K562 (cell line): ENCODE data around the gene ALG8. TPM values are rescaled to one million over a fixed set of nuclear protein-coding genes. Genes with fewer than 3 reads are reported as not detected.

ENCODE experiments used
- ATF1 ChIP-seq, 2 experiments: fragments of 450-650 bp in 1 of 2; IDR thresholded peaks; 2 replicates each; pipeline ENCODE4 v1.6.1; 2016; ENCODE audit warnings: missing compliant biosample characterization in 1 of 2, missing genetic modification characterization in 1 of 2
- BACH1 ChIP-seq: fragments of 200-800 bp; sonication (Bioruptor generic); IDR thresholded peaks from 2 replicates; pipeline ENCODE4 v1.6.1; 2016; ENCODE audit warnings: missing genetic modification characterization, missing compliant biosample characterization
- BRF1 ChIP-seq: IDR thresholded peaks from 3 replicates; pipeline ENCODE4 v1.6.1; 2011; ENCODE audit warnings: borderline replicate concordance, mild to moderate bottlenecking; ENCODE audit not compliant: insufficient read length; ENCODE audit errors: extremely low read depth
- CHD2 ChIP-seq: IDR thresholded peaks from 2 replicates; pipeline ENCODE4 v1.6.1; 2011; ENCODE audit warnings: low read depth, low read length
- CREM ChIP-seq: IDR thresholded peaks from 2 replicates; pipeline ENCODE4 v1.6.1; 2014; ENCODE audit warnings: antibody characterized with exemption, low read depth
- EP400 ChIP-seq: fragments of 450-650 bp; IDR thresholded peaks from 2 replicates; pipeline ENCODE4 v1.6.1; 2017; ENCODE audit warnings: antibody characterized with exemption, mild to moderate bottlenecking, moderate library complexity
- FIP1L1 ChIP-seq: fragments of 200-400 bp; formaldehyde crosslinking; IDR thresholded peaks from 2 replicates; pipeline ENCODE4 v1.6.1; 2018; ENCODE audit warnings: mild to moderate bottlenecking, low read depth, low read length; ENCODE audit not compliant: poor library complexity, severe bottlenecking
- GATAD2B ChIP-seq: fragments of 450-650 bp; IDR thresholded peaks from 2 replicates; pipeline ENCODE4 v1.6.1; 2017; ENCODE audit warnings: mild to moderate bottlenecking, borderline replicate concordance
- JUND ChIP-seq, 2 experiments: IDR thresholded peaks; 2 replicates in 1 of 2; 3 replicates in 1 of 2; pipeline ENCODE4 v1.6.1; 2011; ENCODE audit warnings: borderline replicate concordance in 2 of 2, low read depth in 2 of 2, low read length in 2 of 2, improper control_type of control experiment in 1 of 2, missing biosample characterization in 1 of 2, missing genetic modification characterization in 1 of 2, missing genetic modification reagents in 1 of 2
- RNF2 ChIP-seq: sonication (generic); IDR thresholded peaks from 2 replicates; pipeline ENCODE4 v1.6.1; 2016
- RNF219 ChIP-seq: fragments of 250-450 bp; sonication (Bioruptor Pico); IDR thresholded peaks from 2 replicates; pipeline ENCODE4 v1.5.0; 2022; ENCODE audit warnings: mild to moderate bottlenecking
- SAP30 ChIP-seq: fragments of 200-600 bp; sonication (generic); IDR thresholded peaks from 2 replicates; pipeline ENCODE4 v1.6.1; 2012; ENCODE audit warnings: borderline replicate concordance, low read depth, mild to moderate bottlenecking, moderate library complexity, low read length, control low read depth, inconsistent platforms; ENCODE audit not compliant: insufficient read depth, poor library complexity, severe bottlenecking
- SMARCE1 ChIP-seq: fragments of 450-650 bp; IDR thresholded peaks from 2 replicates; pipeline ENCODE4 v1.7.1; 2016; ENCODE audit warnings: mild to moderate bottlenecking
- SP1 ChIP-seq: sonication (generic); formaldehyde crosslinking; IDR thresholded peaks from 2 replicates; pipeline ENCODE4 v1.8.1; 2022; ENCODE audit warnings: mild to moderate bottlenecking, missing genetic modification reagents
- STAT5B ChIP-seq: fragments of 250-450 bp; sonication (Bioruptor Pico); IDR thresholded peaks from 2 replicates; pipeline ENCODE4 v1.8.0; 2021; ENCODE audit warnings: mild to moderate bottlenecking, inconsistent platforms
- VEZF1 ChIP-seq: fragments of 200-800 bp; sonication (Bioruptor generic); IDR thresholded peaks from 2 replicates; pipeline ENCODE4 v1.6.1; 2017; ENCODE audit warnings: missing genetic modification characterization, missing compliant biosample characterization
- ZBTB12 ChIP-seq: fragments of 250-450 bp; sonication (Bioruptor Pico); IDR thresholded peaks from 2 replicates; pipeline ENCODE4 v1.4.0; 2020
- ZC3H4 ChIP-seq: sonication (generic); formaldehyde crosslinking; IDR thresholded peaks from 2 replicates; pipeline ENCODE4 v1.9.0; 2021; ENCODE audit warnings: missing genetic modification reagents, borderline replicate concordance
- ZNF282 ChIP-seq: sonication (generic); formaldehyde crosslinking; IDR thresholded peaks from 2 replicates; pipeline ENCODE4 v1.8.1; 2023; ENCODE audit warnings: missing genetic modification reagents
- ZNF316 ChIP-seq: fragments of 450-650 bp; IDR thresholded peaks from 2 replicates; pipeline ENCODE4 v1.6.1; 2016
- ZNF696 ChIP-seq: fragments of 250-450 bp; sonication (Bioruptor Pico); conservative IDR thresholded peaks from 2 replicates; pipeline ENCODE4 v1.4.0; 2020; ENCODE audit warnings: mild to moderate bottlenecking, moderate library complexity
- ZSCAN32 ChIP-seq: fragments of 450-650 bp; formaldehyde crosslinking; IDR thresholded peaks from 2 replicates; pipeline ENCODE4 v1.4.0; 2020; ENCODE audit warnings: mild to moderate bottlenecking, moderate library complexity
- polyA plus RNA-seq, 8 experiments: library from polyadenylated mRNA; depleted of rRNA in 4 of 8; stranded (reverse) in 5 of 8; unstranded in 3 of 8; fragments of >200 nt; fragmentation: Nextera tagmentation in 2 of 8; fragmentation: Illumina TruSeq in 1 of 8; extraction: Ambion mirVana in 2 of 8; extraction: Trizol in 1 of 8; gene quantifications; 2 replicates each; pipeline versions ENCODE4 v1.2.1 to v1.2.3, GENCODE V29; 2011 to 2014; ENCODE audit warnings: inconsistent platforms in 1 of 8, missing spikeins in 1 of 8
- total RNA-seq, 7 experiments: library from RNA; depleted of rRNA in 6 of 7; stranded (reverse); fragments of >200 nt in 6 of 7; fragmentation: Illumina TruSeq in 2 of 7; extraction: Trizol in 2 of 7; gene quantifications; 2 replicates each; pipeline versions ENCODE4 v1.2.1 to v1.2.3, GENCODE V29; 2011 to 2021; ENCODE audit warnings: low replicate concordance in 1 of 7

ALG8 gene
- total and polyA plus RNA-seq, 9 of the 15 experiments (the other 6 are each of a cell fraction or from before 2014, with no cell fraction given) = 59.3 to 189 (median 106) TPM

GRCh38 chr11:78139422-78140391 lies at the start of gene ALG8 (continued):
- TF ChIP-seq ZNF696 (no peak), RNF219 (CRISPR knock-in tag) (no peak), GATAD2B (no peak), VEZF1 (CRISPR knock-in tag) (0 out of 2 replicates have a peak, but pooled peaks have one; percentile 1), ZBTB12 (CRISPR knock-in tag) (0 out of 2 replicates have a peak, but pooled peaks have one; percentile 18), JUND (IDR thresholded peaks at IDR 0.05; ENCODE audit: borderline replicate concordance, low read depth, low read length) (peak; percentile 44; the same call in 1 of the 2 replicates), JUND (tag; IDR thresholded peaks at IDR 0.05; ENCODE audit: borderline replicate concordance, low read depth, low read length) (peak; percentile 38; the same call in 2 of the 3 replicates), ZNF316 (peak; percentile 67), SP1 (CRISPR knock-in tag) (peak; percentile 85), CHD2 (peak; percentile 29; the same call in 1 of the 2 replicates), SAP30 (peak; percentile 73), ZC3H4 (CRISPR knock-in tag) (no peak), ATF1 (CRISPR knock-in tag; IDR thresholded peaks at IDR 0.05) (no peak), ATF1 (tag; IDR thresholded peaks at IDR 0.05) (peak; percentile 65), CREM (peak; percentile 47; the same call in 1 of the 2 replicates), RNF2 (peak; percentile 67; the same call in 1 of the 2 replicates), FIP1L1 (no peak), BACH1 (tag) (peak; percentile 65; the same call in 1 of the 2 replicates), SMARCE1 (no peak), EP400 (peak; percentile 97), BRF1 (no peak), ZSCAN32 (CRISPR knock-in tag) (no peak), ZNF282 (CRISPR knock-in tag) (no peak), STAT5B (CRISPR knock-in tag) (no peak)
